NOMO-1 treated with dmso at 0.1 percent for 144 hours (cell line): ENCODE data around the gene BCL2.

Experiments used
- DNase-seq: peaks from one replicate; lab custom pipeline; 2025; ENCODE audit not compliant: unreplicated experiment; lab: John Stamatoyannopoulos, UW

Gene BCL2

GRCh38 chr18:63098018-63098981, 221.3 kb downstream of the BCL2 start:
- peak; percentile 52 for DNase-seq

GRCh38 chr18:63097178-63097577, 222.4 kb downstream of the BCL2 start:
- DNase-seq: no peak

- no peak for DNase-seq
Observed at GRCh38 chr18:63096327-63096874, 223.2 kb downstream of the BCL2 start.

- DNase-seq: no peak
Observed at GRCh38 chr18:63095768-63096167, 223.8 kb downstream of the BCL2 start.

GRCh38 chr18:63091671-63092364, 227.8 kb downstream of the BCL2 start:
- no peak for DNase-seq

- peak; percentile 29 for DNase-seq
Observed at GRCh38 chr18:63090334-63090733, 229.2 kb downstream of the BCL2 start.

- DNase-seq: no peak
Observed at GRCh38 chr18:63089041-63089440, 230.5 kb downstream of the BCL2 start.

- no peak for DNase-seq
Observed at GRCh38 chr18:63088262-63088661, 231.3 kb downstream of the BCL2 start.

- no peak for DNase-seq
Observed at GRCh38 chr18:63087421-63088230, 231.9 kb downstream of the BCL2 start.

- DNase-seq: no peak
Observed at GRCh38 chr18:63085611-63086010, 234.0 kb downstream of the BCL2 start.

- DNase-seq: no peak
Observed at GRCh38 chr18:63084219-63084618, 235.3 kb downstream of the BCL2 start.

- no peak for DNase-seq
Observed at GRCh38 chr18:63083555-63083954, 236.0 kb downstream of the BCL2 start.

GRCh38 chr18:63083020-63083531, 236.5 kb downstream of the BCL2 start:
- no peak for DNase-seq

- DNase-seq: no peak
Observed at GRCh38 chr18:63082366-63083019, 237.1 kb downstream of the BCL2 start.

- peak; percentile 38 for DNase-seq
Observed at GRCh38 chr18:63079114-63079513, 240.5 kb downstream of the BCL2 start.

GRCh38 chr18:63078471-63078870, 241.1 kb downstream of the BCL2 start:
- peak; percentile 47 for DNase-seq

GRCh38 chr18:63074981-63075404, 244.6 kb downstream of the BCL2 start:
- DNase-seq: no peak

- no peak for DNase-seq
Observed at GRCh38 chr18:63073481-63073880, 246.1 kb downstream of the BCL2 start.
